Epithelial cell of esophagus (primary cell): ENCODE measurements around the gene ABHD8.
"Not testable (repeated sequence)": the region's sequence is repeated elsewhere in the genome, so short reads cannot be mapped to it uniquely, and the experiment has no call there.

Experiments
- DNase-seq: peaks from one replicate; pipeline ENCODE4 v3.0.0; 2010; ENCODE audit warnings: low read depth
- H3K4me3 ChIP-seq: 2 replicates; pipeline ENCODE4 v1.5.1; 2011; ENCODE audit warnings: mild to moderate bottlenecking, low read length, control low read depth
- CTCF ChIP-seq: IDR thresholded peaks from 2 replicates; pipeline ENCODE4 v1.5.1; 2011; ENCODE audit warnings: low read depth, mild to moderate bottlenecking, low read length, control low read depth, inconsistent platforms; ENCODE audit not compliant: insufficient read depth; ENCODE audit errors: missing control alignments

Gene ABHD8

GRCh38 chr19:17283504-17283996 lies 19.7 kb downstream of the ABHD8 start:
- no peak for TF ChIP-seq CTCF
- no peak overlapping the region for H3K4me3 ChIP-seq

GRCh38 chr19:17282488-17283125 lies 20.6 kb downstream of the ABHD8 start:
- DNase-seq, result peak; percentile 82
- H3K4me3 ChIP-seq, result peak overlapping the region; percentile 45
- TF ChIP-seq CTCF, result peak; percentile 74

More at GRCh38 chr19:17283504-17283996, 19.7 kb downstream of the ABHD8 start:
- no peak for DNase-seq

GRCh38 chr19:17281391-17282304 lies 21.6 kb downstream of the ABHD8 start, which contains the start of gene ANKLE1:
TSS of gene ANKLE1 (plus strand) at chr19:17281901. CDS start at chr19:17281921, 20 bp downstream.
- H3K4me3 ChIP-seq, result peak within 1 kb of the TSS; percentile 45
- TF ChIP-seq CTCF, result no peak
- no peak for DNase-seq

GRCh38 chr19:17279436-17279835 lies 23.8 kb downstream of the ABHD8 start:
- no peak for DNase-seq
- no peak for TF ChIP-seq CTCF
- H3K4me3 ChIP-seq, result no peak overlapping the region

- TF ChIP-seq CTCF, result no peak
- DNase-seq, result no peak
- H3K4me3 ChIP-seq, result no peak overlapping the region
Observed at GRCh38 chr19:17275441-17276175, 27.6 kb downstream of the ABHD8 start.

- not testable (repeated sequence) for DNase-seq, H3K4me3 ChIP-seq
Observed at GRCh38 chr19:17274892-17275291, 28.3 kb downstream of the ABHD8 start.

GRCh38 chr19:17268754-17269153 lies 34.5 kb downstream of the ABHD8 start:
- no peak overlapping the region for H3K4me3 ChIP-seq
- TF ChIP-seq CTCF, result no peak

More at GRCh38 chr19:17268754-17269153, 34.5 kb downstream of the ABHD8 start:
- no peak for DNase-seq
